IPS DF 4.7 (cell line): Measurements from ENCODE around the gene FAM135A.
"Not testable (repeated sequence)": the region's sequence is repeated elsewhere in the genome, so short reads cannot be mapped to it uniquely, and the experiment has no call there.

Experiments
- DNase-seq: peaks from one replicate; pipeline ENCODE4 v3.0.0-alpha.2; 2013; ENCODE audit warnings: low spot score; ENCODE audit errors: extremely low read depth

Gene FAM135A

DNA sequence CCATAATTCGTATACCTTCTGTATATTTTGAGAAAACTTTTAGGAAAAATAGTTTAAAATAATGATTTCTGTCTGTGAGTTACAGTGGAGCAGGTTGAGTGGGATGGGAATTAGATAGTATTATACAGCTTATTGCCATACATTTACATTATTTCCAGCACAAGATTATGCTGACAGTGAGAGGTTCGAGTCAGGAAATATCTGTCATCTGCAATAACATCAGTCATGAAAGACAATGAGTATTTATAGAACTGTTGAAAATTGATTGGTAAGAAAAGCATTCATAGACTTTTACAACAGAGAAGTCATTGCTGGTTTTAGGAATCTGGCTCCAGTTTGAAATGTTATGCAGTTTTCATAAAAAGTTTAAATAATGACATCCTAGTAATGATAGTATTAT lies 45.9 kb downstream of the FAM135A start:
- DNase-seq: no peak

DNA sequence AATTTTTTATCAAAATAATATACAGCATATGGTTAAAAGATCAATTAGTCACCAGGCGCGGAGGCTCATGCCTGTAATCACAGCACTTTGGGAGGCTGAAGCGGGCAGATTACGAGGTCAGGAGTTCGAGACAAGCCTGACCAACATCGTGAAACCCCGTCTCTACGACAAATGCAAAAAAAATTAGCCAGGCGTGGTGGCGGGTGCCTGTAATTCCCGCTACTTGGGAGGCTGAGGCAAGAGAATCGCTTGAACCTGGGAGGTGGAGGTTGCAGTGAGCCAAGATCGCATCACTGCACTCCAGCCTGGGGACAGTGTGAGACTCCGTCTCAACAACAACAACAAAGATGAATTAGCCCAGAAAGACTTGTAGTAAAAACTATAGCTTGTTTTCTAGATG lies 46.4 kb downstream of the FAM135A start:
- DNase-seq: not testable (repeated sequence)

DNA sequence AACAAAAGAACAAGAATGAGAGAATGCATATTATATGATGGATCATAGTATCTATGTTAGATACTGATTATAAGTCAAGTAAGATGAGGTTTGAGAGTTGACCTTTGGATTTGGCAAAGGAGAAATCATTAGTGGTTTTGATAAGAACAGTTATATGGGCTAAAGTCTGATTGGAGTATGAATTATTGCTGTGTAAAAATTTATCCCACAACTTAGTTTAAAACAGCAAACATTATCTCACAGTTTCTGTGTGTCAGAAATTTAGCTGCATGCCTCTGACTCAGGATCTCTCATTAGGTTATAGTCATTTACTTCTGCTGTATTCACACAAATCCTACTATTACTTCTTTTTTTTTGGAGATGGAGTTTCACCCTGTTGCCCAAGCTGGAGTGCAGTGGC lies 56.7 kb downstream of the FAM135A start:
- no peak for DNase-seq

DNA sequence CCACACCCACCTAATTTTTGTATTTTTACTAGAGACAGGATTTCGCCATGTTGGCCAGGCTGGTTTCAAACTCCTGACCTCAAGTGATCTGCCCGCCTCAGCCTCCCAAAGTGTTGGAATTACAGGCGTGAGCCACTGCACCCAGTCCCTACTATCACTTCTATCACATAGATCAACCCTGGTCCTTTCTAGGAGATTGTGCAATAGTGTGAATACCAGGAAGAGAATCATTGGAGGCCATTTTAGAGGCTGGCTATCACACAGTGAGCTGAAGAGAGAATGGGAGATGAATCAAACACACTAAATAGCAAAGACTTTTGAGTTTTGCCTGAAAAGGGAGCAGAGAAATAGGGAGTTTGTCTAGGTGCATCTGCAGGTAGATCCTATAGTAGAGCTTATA lies 57.2 kb downstream of the FAM135A start:
- not testable (repeated sequence) for DNase-seq

- DNase-seq: peak; percentile 25
Measured at GRCh38 chr6:70474751-70475150, 61.4 kb downstream of the FAM135A start.

DNA sequence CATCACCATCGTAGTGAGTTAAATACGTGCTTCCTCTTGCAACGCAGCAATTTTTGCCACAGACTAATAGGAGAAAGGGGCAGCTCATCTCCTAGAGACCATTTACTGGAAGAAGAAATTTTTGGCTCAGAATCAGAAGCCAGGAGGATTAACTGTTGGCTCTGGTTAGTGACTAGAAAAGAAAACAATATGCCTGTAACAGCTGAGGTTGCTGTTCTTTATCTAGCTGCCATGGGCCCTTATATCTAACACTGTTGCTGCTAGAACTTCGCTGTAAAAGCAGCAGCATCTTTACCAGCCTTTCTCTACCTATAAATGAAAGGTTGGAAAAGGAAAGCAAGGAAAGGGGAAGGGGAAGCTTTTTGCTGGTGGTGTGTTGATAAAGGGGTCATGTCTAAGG lies 65.9 kb downstream of the FAM135A start:
- no peak for DNase-seq

GRCh38 chr6:70486638-70487037 lies 73.3 kb downstream of the FAM135A start:
- not testable (repeated sequence) for DNase-seq

- no peak for DNase-seq
Measured at GRCh38 chr6:70489364-70489763, 76.1 kb downstream of the FAM135A start.

DNA sequence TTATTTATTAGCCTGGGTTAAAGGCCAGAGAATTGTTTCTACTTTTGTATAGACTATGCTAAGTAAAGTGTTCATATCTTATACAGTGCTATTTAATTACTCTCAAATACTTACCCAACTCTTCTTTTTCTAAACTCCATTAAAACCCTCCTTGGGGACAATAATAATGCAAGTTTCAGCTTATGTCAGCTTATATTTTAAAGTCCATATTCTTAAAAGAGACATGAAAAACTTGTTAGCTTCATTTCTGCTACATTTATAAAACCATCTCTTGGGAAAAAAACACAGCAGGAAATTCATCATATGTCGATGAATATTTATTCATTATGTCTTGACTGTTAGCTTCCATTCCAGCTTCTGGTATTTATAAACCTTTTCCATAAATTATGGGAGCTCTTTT lies 81.5 kb downstream of the FAM135A start:
- no peak for DNase-seq

- not testable (repeated sequence) for DNase-seq
Measured at GRCh38 chr6:70495790-70496189, 82.5 kb downstream of the FAM135A start.

DNA sequence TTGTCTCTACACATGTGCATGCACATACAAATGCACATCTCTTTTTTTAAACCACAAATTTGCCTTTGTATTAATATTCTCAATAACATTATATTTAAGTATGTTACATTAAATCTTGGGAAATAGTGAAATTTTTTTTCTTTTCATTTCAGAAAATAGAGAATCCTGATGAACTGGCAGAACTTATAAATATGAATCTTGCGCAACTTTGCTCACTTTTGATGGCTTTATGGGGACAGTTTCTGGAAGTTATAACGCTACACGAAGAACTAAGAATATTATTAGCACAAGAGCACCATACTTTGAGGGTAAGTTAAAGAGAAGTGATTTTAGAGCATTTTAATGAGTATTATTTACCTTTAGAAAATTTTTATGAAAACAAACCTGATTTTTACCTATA lies 89.2 kb downstream of the FAM135A start:
- DNase-seq: no peak

GRCh38 chr6:70503813-70504465 lies 90.6 kb downstream of the FAM135A start:
- DNase-seq: no peak

DNA sequence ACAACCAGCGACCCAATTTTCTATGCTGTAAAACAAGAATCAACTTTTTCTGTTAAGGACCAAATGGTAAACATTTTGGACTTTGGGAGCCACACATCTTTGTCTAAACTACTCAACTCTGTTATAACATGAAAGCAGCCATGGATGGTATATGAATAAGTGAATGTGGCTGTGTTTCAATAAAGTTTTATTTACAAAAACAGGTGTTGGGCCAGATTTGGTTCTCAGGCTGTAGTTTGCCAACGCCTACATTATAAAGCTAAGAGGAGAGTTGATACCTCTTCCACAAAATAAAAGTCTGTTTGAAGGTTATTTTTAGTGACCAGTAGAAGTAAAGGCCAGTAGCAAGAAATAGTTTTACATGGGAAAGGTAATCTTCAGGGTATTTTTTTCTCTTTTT lies 93.0 kb downstream of the FAM135A start:
- no peak for DNase-seq

GRCh38 chr6:70507161-70507560 lies 93.9 kb downstream of the FAM135A start:
- no peak for DNase-seq

- no peak for DNase-seq
Measured at GRCh38 chr6:70508953-70509352, 95.6 kb downstream of the FAM135A start.

DNA sequence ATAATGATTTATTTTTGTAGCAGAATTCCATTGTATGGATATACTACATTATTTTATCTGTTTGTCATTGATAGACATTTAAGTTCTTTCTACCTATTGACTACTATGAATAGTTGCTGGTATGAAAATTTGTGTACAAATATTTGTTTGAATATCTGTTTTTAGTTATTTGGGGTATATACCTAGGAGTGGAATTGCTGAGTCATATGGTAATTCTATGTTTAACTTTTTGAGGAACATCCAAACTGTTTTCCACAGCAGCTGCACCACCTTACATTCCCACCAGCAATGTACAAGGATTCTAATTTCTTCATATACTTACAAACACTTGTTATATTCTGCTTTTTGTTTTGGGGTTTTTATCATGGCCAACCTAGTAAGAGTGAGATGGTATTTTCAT lies 97.3 kb downstream of the FAM135A start:
- DNase-seq: no peak

DNA sequence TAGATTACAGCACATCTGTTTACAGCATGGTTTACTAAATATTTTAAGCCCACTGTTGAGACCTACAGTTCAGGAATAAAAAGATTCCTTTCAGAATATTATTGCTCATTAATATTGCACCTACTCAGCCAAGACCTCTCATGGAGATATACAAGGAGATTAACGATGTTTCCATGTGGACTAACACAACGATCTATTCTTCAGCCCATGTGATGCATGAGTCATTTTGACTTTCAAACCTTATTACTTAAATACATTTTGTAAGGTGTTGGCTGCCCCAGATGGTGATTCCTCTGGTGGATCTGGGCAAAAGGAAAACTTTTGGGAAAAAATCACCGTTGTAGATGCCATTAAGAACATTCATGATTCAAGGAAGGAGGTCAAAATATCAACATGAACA lies 105.4 kb downstream of the FAM135A start:
- DNase-seq: no peak

DNA sequence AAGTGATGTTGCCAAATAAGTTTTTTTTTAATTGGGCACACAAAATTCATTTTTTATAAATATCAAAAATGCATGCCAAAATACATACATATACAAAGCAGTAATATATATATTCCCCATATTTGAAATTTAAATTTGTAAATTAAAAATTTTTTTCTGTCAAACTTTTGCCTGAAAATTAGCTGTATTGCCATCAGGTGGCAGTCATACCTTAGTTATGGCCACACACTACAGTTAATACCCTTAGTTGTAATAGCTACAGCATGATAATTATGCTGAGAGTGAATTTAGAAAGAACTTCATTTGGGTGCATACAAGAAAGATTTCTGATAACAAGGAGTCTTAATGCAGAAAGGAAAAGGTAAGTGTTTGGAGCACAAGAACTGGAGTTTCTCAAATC lies 107.3 kb downstream of the FAM135A start:
- no peak for DNase-seq

DNA sequence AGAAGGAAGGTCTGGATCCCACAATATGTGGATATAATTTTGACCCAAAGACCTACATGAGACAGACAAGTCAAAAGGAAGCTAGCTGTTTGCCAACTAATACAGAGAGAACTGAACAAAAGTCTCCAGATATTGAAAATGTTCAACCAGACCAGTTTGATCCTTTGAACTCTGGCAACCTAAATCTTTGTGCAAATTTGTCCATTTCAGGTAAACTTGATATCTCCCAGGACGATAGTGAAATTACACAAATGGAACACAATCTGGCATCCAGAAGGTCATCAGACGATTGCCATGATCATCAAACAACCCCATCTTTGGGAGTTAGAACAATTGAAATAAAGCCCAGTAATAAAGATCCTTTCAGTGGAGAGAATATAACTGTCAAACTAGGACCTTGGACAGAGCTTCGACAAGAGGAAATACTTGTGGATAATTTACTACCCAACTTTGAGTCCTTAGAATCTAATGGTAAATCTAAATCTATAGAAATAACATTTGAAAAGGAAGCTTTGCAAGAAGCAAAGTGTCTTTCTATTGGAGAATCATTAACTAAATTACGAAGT lies 111.5 kb downstream of the FAM135A start:
- no peak for DNase-seq

DNA sequence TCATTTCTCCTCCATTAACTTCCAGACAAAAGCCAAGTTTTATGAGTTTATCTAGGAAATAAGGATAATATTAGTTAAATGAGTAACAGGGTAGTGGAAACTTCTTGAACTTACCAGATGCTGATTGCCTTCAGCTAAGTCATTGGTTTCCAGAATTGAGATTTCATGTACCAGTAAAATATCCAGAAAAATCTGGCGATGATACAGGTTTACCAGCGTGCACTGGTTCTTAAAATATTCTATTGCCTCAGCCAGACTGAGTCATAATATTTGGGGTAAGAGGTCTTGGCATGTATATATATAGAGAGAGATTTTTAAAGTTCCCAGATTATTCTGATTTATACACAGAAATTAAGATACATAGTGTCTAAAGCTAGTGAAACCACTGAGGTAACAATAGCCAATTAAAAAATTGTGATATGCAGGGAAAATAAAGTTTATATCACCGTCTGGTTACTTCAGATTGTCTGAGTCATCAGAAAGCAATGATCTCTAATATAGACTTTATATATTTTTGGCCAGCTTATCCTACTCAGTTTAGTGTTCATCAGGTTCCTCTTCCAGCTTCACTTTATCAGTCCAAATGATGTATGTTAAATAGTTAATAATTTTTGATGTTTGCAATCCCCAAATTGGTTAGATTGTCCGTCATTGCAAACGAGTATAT lies 113.9 kb downstream of the FAM135A start:
- no peak for DNase-seq

- no peak for DNase-seq
Measured at GRCh38 chr6:70530023-70530422, 116.7 kb downstream of the FAM135A start.

DNA sequence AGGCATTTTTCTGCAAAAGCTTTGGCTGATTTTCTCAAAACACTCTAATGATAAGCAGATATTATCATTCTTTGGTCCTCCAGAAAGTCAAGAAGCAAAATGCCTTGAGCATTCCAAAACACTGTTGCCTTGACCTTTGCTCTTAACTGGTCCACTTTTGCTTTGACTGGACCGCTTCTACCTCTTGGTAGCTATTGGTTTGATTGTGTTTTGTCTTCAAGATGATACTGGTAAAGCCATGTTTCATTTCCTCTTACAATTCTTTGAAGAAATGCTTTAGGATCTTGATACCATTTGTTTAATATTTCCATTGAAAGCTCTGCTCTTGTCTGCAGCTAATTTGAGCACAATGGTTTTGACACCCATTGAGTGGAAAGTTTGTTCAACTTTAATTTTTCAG lies 117.8 kb downstream of the FAM135A start:
- DNase-seq: no peak

- no peak for DNase-seq
Measured at GRCh38 chr6:70537266-70537665, 124.0 kb downstream of the FAM135A start.
